MCF 10A (cell line): Measurements from ENCODE around the gene MMP17. TPM values are rescaled to one million over a fixed set of nuclear protein-coding genes. Genes with fewer than 3 reads are reported as not detected.

Experiments used
- BruUV-seq: library from RNA; stranded (reverse); fragments of 400-500 nt; replicated peaks from 2 replicates; lab custom pipeline; 2021; lab: Mats Ljungman, UMichigan
- CTCF ChIA-PET: fragments of 300-600 bp; sonication (Branson Sonifier 250); formaldehyde crosslinking; extraction: SDS; loops from one replicate; lab custom pipeline; 2021; ENCODE audit warnings: antibody characterized with exemption, inconsistent platforms; lab: Yijun Ruan, JAX
- POLR2A ChIA-PET: fragments of 300-600, 350-650 bp; sonication (Branson Sonifier 250); formaldehyde crosslinking; extraction: SDS; loops from one replicate; lab custom pipeline; 2020; ENCODE audit warnings: antibody characterized with exemption, inconsistent platforms; lab: Yijun Ruan, JAX
- DNase-seq: peaks from one replicate; pipeline ENCODE4 v3.0.0-alpha.2; 2018; ENCODE audit not compliant: unreplicated experiment
- H3K27ac Mint-ChIP-seq: one replicate; pipeline ENCODE4 v1.8.0; 2022; ENCODE audit warnings: mild to moderate bottlenecking, low read depth, mixed read lengths; ENCODE audit not compliant: unreplicated experiment
- H3K27me3 Mint-ChIP-seq: one replicate; pipeline ENCODE4 v1.8.0; 2022; ENCODE audit warnings: mixed read lengths; ENCODE audit not compliant: insufficient read depth, unreplicated experiment
- H3K36me3 Mint-ChIP-seq: one replicate; pipeline ENCODE4 v1.8.0; 2022; ENCODE audit warnings: mild to moderate bottlenecking, moderate library complexity, mixed read lengths; ENCODE audit not compliant: insufficient read depth, unreplicated experiment
- H3K4me1 Mint-ChIP-seq: one replicate; pipeline ENCODE4 v1.8.0; 2022; ENCODE audit warnings: mixed read lengths; ENCODE audit not compliant: insufficient read depth, unreplicated experiment
- H3K4me3 Mint-ChIP-seq: one replicate; pipeline ENCODE4 v1.8.0; 2022; ENCODE audit warnings: mild to moderate bottlenecking, moderate library complexity, mixed read lengths; ENCODE audit not compliant: unreplicated experiment
- H3K9me3 Mint-ChIP-seq: one replicate; pipeline ENCODE4 v1.8.0; 2022; ENCODE audit warnings: mixed read lengths; ENCODE audit not compliant: unreplicated experiment
- intact Hi-C: fragments of 100-400 bp; cut with micrococcal nuclease; formaldehyde crosslinking; loops from 2 replicates; pipeline ENCODE4 v1.14.1; 2022
- total RNA-seq: library from RNA; stranded (reverse); gene quantifications from 2 replicates; pipeline ENCODE4 v1.2.3, GENCODE V29; 2022
- TF ChIP-seq, protein P1 (sequence below): fragments of 200-600 bp; IDR thresholded peaks from one replicate; pipeline ENCODE4 v1.8.0; 2022; ENCODE audit warnings: antibody characterized with exemption, mild to moderate bottlenecking; ENCODE audit not compliant: unreplicated experiment

MMP17 gene
- total RNA-seq, 1 experiment from 2014 or later, result 5.4 TPM

- H3K4me3 Mint-ChIP-seq, result no peak overlapping the region
- peak; percentile 53 for DNase-seq
- H3K27ac Mint-ChIP-seq, result no peak overlapping the region
- no TSS peak for BruUV-seq
- H3K36me3 Mint-ChIP-seq, result peaks cover 6% of the 10 kb centered on the region
- intact Hi-C loops, result no loop called here
- H3K9me3 Mint-ChIP-seq, result no peaks in the 10 kb centered on the region
- H3K4me1 Mint-ChIP-seq, result peaks cover 31% of the 10 kb centered on the region
- TF ChIP-seq, protein P1, sequence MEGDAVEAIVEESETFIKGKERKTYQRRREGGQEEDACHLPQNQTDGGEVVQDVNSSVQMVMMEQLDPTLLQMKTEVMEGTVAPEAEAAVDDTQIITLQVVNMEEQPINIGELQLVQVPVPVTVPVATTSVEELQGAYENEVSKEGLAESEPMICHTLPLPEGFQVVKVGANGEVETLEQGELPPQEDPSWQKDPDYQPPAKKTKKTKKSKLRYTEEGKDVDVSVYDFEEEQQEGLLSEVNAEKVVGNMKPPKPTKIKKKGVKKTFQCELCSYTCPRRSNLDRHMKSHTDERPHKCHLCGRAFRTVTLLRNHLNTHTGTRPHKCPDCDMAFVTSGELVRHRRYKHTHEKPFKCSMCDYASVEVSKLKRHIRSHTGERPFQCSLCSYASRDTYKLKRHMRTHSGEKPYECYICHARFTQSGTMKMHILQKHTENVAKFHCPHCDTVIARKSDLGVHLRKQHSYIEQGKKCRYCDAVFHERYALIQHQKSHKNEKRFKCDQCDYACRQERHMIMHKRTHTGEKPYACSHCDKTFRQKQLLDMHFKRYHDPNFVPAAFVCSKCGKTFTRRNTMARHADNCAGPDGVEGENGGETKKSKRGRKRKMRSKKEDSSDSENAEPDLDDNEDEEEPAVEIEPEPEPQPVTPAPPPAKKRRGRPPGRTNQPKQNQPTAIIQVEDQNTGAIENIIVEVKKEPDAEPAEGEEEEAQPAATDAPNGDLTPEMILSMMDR, result no peak
- no peaks in the 10 kb centered on the region for H3K27me3 Mint-ChIP-seq
- CTCF ChIA-PET, result interaction anchor here (0.7 kb wide), 1 partner anchor 759 kb away, joined by 3 read pairs; no protein-coding TSS in a partner anchor
- POLR2A ChIA-PET, result interaction anchor here (0.7 to 2.1 kb wide), 4 partner anchors 19 to 76 kb away, joined by 3 to 11 read pairs (median 6); no protein-coding TSS in a partner anchor
Measured at GRCh38 chr12:131863711-131864396, 35.7 kb downstream of the MMP17 start.

DNA sequence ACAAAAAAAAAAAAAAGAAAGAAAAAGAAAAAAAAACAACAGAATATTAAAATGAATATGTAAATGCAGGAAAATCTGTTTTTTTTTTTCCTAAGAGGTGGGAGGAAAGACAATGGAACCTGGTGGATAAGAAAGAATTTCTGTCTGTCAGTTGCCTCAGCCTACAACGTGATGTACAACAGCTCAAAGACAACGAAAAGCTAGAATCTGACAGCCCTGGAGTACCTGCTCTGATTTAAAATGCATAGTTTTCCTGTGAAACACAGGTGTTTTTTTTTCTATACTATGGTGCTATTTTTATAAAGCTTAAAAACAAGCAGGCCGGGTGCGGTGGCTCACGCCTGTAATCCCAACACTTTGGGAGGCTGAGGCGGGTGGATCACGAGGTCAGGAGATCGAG, 36.3 kb downstream of the MMP17 start:
- Mint-ChIP-seq H3K4me1 (peaks cover 31% of the 10 kb centered on the region), H3K27ac (no peak overlapping the region), H3K9me3 (no peaks in the 10 kb centered on the region), H3K27me3 (no peaks in the 10 kb centered on the region), H3K4me3 (no peak overlapping the region), H3K36me3 (peaks cover 6% of the 10 kb centered on the region)
- BruUV-seq, result no TSS peak
- DNase-seq, result no peak
- TF ChIP-seq, protein P1, result no peak
- POLR2A ChIA-PET, result interaction anchor here (0.7 to 2.1 kb wide), 3 partner anchors 19 to 75 kb away, joined by 3 to 11 read pairs (median 5); no protein-coding TSS in a partner anchor
- intact Hi-C loops, result no loop called here
- CTCF ChIA-PET, result interaction anchor here (0.7 to 1.2 kb wide), 2 partner anchors 8 to 85 kb away, joined by 3 to 4 read pairs; partner anchors contain the start of gene EP400

DNA sequence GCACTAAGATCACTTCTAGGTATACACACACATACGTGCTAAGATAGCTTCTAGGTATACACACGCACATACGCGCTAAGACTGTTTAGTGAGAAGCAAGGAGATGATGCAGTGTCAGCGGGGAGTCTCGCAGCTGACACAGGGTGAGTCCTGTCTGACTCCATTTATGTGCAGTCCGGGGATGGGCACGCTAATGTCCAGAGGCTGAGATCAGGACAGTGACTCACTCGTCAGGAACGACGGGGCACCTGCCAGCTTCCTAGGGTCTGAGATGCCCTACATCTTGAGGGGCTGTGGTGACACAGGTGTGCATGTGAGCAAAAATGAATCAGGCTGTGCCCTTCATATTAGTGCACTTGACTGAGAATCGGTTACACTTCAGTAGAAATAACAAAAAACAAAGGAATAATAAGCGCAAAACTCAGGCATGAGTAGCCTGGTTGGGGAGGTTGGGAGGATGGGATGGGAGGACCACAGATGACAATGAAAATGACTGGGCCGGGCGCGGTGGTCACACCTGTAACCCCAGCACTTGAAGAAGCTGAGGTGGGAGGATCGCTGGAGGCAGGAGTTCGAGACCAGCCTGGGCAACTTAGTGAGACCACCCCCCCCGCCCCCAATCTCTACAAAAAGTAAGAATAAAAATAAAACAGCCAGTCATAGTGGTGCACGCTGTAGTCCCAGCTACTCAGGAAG, 37.1 kb downstream of the MMP17 start:
- CTCF ChIA-PET, result interaction anchor here (0.5 to 1.2 kb wide), 3 partner anchors 7 to 134 kb away, joined by 3 to 4 read pairs (median 3); partner anchors contain the start of gene EP400
- H3K9me3 Mint-ChIP-seq, result no peaks in the 10 kb centered on the region
- H3K36me3 Mint-ChIP-seq, result peaks cover 6% of the 10 kb centered on the region
- POLR2A ChIA-PET, result interaction anchor here (0.6 to 2.1 kb wide), 4 partner anchors 18 to 60 kb away, joined by 3 to 11 read pairs (median 4); no protein-coding TSS in a partner anchor
- BruUV-seq, result no TSS peak
- H3K4me3 Mint-ChIP-seq, result no peak overlapping the region
- H3K27me3 Mint-ChIP-seq, result no peaks in the 10 kb centered on the region
- peak overlapping the region; percentile 62 for H3K27ac Mint-ChIP-seq
- H3K4me1 Mint-ChIP-seq, result peaks cover 33% of the 10 kb centered on the region
- peak; percentile 85 for DNase-seq
- intact Hi-C loops, result no loop called here
- TF ChIP-seq, protein P1, result no peak

GRCh38 chr12:131867471-131867870, 39.3 kb downstream of the MMP17 start:
- Mint-ChIP-seq H3K27ac (no peak overlapping the region), H3K4me3 (no peak overlapping the region), H3K36me3 (no peaks in the 10 kb centered on the region), H3K4me1 (peaks cover 23% of the 10 kb centered on the region), H3K27me3 (no peaks in the 10 kb centered on the region), H3K9me3 (no peaks in the 10 kb centered on the region)
- intact Hi-C loops, result no loop called here
- POLR2A ChIA-PET, result interaction anchor here (1.4 kb wide), 1 partner anchor 29 kb away, joined by 4 read pairs; no protein-coding TSS in a partner anchor
- DNase-seq, result no peak
- no TSS peak for BruUV-seq
- TF ChIP-seq, protein P1, result no peak
- CTCF ChIA-PET, result interaction anchor here (0.7 to 1.4 kb wide), 3 partner anchors 29 to 31 kb away, joined by 3 to 10 read pairs (median 5); no protein-coding TSS in a partner anchor
